GM10847 (cell line): Measurements from ENCODE around the gene NOP10.

Experiments used
- POLR2A ChIP-seq: IDR thresholded peaks from 2 replicates; pipeline ENCODE4 v1.6.1; 2011; ENCODE audit not compliant: insufficient read length; ENCODE audit errors: extremely low read depth

NOP10 gene

GRCh38 chr15:34297059-34297458, 45.9 kb downstream of the NOP10 start:
- TF ChIP-seq POLR2A, result no peak

GRCh38 chr15:34292621-34293020, 50.3 kb downstream of the NOP10 start:
- no peak for TF ChIP-seq POLR2A
